Loucy (cell line): ENCODE results near the gene RBFOX2.

Experiments
- EZH2phosphoT487 ChIP-seq: fragments of 200-600 bp; IDR thresholded peaks from 2 replicates; pipeline ENCODE4 v1.6.1; 2018; ENCODE audit warnings: antibody characterized with exemption, mild to moderate bottlenecking, moderate library complexity, borderline replicate concordance
- TF ChIP-seq, protein P1 (sequence below): fragments of 200-600 bp; sonication (generic); conservative IDR thresholded peaks from 2 replicates; pipeline ENCODE4 v1.5.1; 2014; ENCODE audit warnings: mild to moderate bottlenecking, antibody characterized with exemption, low read length

- TF ChIP-seq, protein P1, sequence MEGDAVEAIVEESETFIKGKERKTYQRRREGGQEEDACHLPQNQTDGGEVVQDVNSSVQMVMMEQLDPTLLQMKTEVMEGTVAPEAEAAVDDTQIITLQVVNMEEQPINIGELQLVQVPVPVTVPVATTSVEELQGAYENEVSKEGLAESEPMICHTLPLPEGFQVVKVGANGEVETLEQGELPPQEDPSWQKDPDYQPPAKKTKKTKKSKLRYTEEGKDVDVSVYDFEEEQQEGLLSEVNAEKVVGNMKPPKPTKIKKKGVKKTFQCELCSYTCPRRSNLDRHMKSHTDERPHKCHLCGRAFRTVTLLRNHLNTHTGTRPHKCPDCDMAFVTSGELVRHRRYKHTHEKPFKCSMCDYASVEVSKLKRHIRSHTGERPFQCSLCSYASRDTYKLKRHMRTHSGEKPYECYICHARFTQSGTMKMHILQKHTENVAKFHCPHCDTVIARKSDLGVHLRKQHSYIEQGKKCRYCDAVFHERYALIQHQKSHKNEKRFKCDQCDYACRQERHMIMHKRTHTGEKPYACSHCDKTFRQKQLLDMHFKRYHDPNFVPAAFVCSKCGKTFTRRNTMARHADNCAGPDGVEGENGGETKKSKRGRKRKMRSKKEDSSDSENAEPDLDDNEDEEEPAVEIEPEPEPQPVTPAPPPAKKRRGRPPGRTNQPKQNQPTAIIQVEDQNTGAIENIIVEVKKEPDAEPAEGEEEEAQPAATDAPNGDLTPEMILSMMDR = no peak
- TF ChIP-seq EZH2phosphoT487 = no peak
Measured at GRCh38 chr22:35918456-35918855, 110.2 kb downstream of the RBFOX2 start.
